GM18519 (cell line): ENCODE measurements around the gene ELF5.

ENCODE experiments used
- ATAC-seq: cut with Tn5 transposase; IDR thresholded peaks from one replicate; pipeline ENCODE4 v1.9.1; 2021; ENCODE audit warnings: mild to moderate bottlenecking, moderate library complexity; ENCODE audit not compliant: unreplicated experiment, low FRiP score

ELF5 gene

DNA sequence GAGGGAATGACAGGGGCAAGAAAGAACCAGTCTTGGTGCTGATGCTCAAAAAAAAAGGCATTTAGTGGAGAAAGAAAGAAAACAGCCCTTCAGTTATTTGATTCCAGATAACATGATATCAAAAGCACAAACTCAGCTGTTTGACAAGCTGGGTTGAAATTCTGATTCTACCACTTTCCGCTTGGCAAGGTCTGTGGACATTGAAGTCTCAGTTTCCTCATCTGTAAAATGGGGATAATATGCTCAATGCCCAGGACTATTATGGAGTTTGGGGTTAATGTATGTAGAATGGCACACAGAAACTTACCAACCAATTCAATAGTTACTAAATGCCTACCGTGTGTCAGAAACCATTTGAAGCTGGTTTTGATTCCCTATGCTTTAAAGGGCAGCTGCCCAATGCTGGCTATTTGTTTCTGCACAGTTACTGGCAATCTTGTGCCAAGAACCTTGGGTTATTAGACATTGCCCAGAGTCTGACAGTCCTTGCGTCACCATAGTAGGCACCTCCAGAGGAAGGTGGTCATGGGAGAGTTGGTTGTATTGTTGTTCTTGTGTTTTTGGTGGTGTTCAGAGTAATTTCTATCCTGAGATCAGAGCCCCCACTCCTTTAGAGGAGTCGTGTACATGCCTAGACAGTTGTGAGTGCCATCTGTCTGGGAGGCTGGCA is 19.5 kb downstream of the ELF5 start:
- ATAC-seq: no peak

DNA sequence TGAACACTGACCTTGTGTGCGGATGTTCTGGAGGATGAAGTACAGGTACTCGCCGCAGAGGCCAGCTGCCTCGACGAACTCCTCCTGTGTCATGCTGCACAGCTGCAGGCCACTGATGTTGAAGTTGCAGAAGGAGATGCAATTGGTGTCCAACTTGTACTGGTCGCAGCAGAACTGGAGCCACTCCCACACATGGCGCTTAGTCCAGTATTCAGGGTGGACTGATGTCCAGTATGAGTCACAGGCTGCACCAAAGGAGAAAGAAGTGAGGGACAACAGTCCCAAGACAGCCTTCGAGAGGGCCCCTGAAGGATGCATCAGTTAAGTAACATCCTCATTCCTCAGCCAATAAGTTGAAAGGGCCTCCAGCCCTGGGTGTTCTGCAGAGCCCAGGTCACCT is 20.1 kb downstream of the ELF5 start:
- ATAC-seq: no peak

- no peak for ATAC-seq
These were observed 20.7 kb downstream of the ELF5 start for GRCh38 chr11:34492806-34493414.

GRCh38 chr11:34490304-34490703 is 23.3 kb downstream of the ELF5 start:
- no peak for ATAC-seq

- ATAC-seq: no peak
These were observed 24.6 kb downstream of the ELF5 start for GRCh38 chr11:34488855-34489557.

DNA sequence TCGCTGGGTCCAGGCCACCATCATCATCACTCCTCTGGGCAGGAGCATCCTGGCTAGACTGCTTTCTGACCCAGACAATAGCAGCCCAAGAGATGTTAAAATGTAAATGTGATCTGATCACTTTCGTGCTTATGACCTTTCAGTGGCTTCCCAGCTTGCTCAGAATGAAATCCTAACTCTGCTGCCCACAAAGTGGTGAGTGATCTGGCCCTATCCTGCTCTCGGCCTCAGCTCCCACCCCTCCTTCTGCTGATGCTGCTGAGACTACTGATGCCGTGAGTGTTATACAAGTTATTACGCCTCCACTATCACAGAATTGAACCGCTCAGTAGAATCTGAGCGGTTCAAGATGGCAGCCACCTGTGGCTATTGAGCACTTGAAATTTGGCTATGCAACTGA is 26.2 kb downstream of the ELF5 start:
- no peak for ATAC-seq

DNA sequence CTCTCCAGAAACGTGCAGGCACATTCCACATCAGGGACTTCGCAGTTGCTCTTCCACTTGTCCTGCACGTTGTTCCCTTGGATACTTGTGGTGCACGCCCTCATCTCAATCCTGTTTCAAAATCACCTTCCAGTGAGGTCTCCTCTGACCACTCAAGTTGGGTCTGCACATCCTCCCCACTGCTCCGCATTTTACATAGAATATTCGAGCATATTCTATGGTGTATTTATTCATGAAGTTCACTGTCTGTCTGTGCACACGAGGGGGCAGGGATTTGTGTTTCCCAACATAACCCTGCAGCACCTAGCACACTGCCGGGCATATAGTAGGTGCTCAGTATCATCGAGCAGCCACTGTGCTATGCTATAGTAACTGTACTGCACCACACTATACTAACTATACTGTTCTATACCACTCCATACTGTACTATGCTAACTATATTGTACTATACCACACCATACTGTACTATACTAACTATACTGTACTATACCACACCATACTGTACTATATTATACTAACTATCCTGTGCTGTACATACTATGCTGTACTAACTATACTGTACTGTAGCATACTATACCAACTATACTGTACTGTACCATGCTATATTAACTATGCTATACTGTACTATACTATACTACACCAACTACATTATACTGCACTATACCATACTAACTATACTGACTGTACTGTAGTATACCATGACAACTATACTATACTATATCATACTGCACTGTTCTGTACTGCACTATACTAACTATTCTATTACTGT is 30.3 kb downstream of the ELF5 start:
- ATAC-seq: no peak

- no peak for ATAC-seq
These were observed 32.3 kb downstream of the ELF5 start for GRCh38 chr11:34481307-34481706.

DNA sequence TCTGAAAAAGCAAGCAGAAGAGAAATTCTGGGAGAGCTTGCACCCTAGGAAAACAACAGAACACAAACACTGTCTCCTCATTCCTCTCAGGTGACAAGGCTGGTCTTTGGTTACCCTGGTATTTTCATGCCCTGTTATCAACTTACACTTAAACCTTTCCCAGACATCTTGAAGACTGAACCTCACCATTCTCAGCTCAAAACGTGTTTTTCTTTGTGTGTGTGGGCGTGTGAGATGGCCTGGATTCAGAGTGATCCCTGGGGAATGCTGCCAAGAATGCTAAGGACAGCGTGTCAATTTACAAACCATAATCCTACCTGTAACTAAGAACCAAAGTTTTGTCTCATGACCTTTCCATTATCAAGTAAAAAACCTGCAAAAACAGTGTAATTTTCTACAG is 33.3 kb downstream of the ELF5 start:
- ATAC-seq: no peak

GRCh38 chr11:34478845-34479663 is 34.5 kb downstream of the ELF5 start:
- ATAC-seq: no peak

- ATAC-seq: no peak
These were observed 36.7 kb downstream of the ELF5 start for GRCh38 chr11:34476849-34477248.

GRCh38 chr11:34475656-34476055 is 37.9 kb downstream of the ELF5 start:
- ATAC-seq: no peak

DNA sequence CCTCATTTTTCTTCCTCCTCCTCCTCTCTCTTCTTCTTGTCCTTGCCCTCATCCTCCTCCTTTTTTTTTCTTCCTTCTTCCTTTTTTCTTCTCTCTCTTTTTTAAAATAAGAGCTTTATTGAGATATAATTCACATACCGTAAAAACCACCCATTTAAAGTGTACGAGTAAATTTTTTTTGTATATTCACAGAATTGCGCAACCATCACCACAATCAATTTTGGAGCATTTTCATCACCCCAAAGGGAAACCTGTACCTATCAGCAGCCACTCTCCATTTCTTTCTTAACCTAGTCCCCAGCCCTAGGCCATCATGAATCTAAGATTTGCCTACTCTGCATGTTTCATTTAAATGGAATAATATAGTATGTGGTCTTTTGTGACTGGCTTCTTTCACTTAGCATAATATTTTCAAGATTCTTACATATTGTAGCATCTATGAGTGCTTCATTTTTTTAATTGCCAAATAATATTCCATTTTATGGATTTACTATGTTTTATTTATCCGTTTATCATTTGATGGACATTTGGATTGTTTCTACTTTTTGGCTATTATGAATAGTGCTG is 39.9 kb downstream of the ELF5 start:
- no peak for ATAC-seq

- ATAC-seq: no peak
These were observed 45.3 kb downstream of the ELF5 start for GRCh38 chr11:34468209-34468841.

GRCh38 chr11:34466802-34467488 is 46.6 kb downstream of the ELF5 start:
- ATAC-seq: no peak

DNA sequence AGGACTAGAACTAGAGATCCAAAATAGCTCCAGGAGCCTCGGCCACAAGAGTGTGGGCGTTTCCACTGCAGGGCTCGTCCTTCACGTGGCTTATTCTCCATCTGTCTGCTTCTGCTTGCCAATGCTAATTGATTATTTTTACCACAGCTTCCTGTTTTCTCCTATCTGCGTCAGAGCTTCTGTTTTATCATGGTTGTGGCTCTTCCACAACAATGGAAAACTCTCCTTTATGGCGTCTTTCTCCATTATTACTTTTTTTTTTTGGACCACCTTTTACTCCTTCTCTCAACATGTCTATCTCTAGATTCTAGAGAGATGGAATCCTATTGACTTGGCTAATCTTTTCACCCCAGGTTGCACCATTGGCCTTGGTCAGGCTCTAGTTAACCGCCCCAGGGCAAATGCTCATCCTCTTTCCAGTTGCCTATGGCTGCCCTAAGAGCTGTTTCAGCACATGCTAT is 49.0 kb downstream of the ELF5 start:
- no peak for ATAC-seq

- ATAC-seq: no peak
These were observed 52.4 kb downstream of the ELF5 start for GRCh38 chr11:34461215-34461614.

GRCh38 chr11:34460278-34460677 is 53.3 kb downstream of the ELF5 start:
- ATAC-seq: no peak
